Muscle layer of duodenum (tissue), 2 donors: ENCODE data around the gene DACH2.

Source experiments
- H3K27ac ChIP-seq: one replicate; pipeline ENCODE4 v1.7.0; 2013; ENCODE audit warnings: mild to moderate bottlenecking, low read length
- H3K27me3 ChIP-seq: one replicate; pipeline ENCODE4 v1.7.0; 2013; ENCODE audit warnings: low read depth, mild to moderate bottlenecking, control low read depth, low read length
- H3K36me3 ChIP-seq, 2 donors: one replicate each; pipeline ENCODE4 v1.7.0; 2013; ENCODE audit warnings: low read length in 2 of 2, control low read depth in 1 of 2, mild to moderate bottlenecking in 1 of 2; ENCODE audit not compliant: insufficient read depth in 2 of 2, control insufficient read depth in 1 of 2
- H3K4me1 ChIP-seq, 2 donors: one replicate each; pipeline ENCODE4 v1.7.0; 2013; ENCODE audit warnings: low read length in 2 of 2, mild to moderate bottlenecking in 2 of 2, control low read depth in 1 of 2, moderate library complexity in 1 of 2; ENCODE audit not compliant: insufficient read depth in 2 of 2, control insufficient read depth in 1 of 2
- H3K4me3 ChIP-seq, 2 donors: one replicate each; pipeline ENCODE4 v1.7.0; 2013; ENCODE audit warnings: low read length in 2 of 2, low read depth in 1 of 2, mild to moderate bottlenecking in 1 of 2
- H3K9me3 ChIP-seq, 2 donors: one replicate each; pipeline ENCODE4 v1.7.0; 2013; ENCODE audit warnings: low read length in 2 of 2, control low read depth in 1 of 2, mild to moderate bottlenecking in 1 of 2; ENCODE audit not compliant: control insufficient read depth in 1 of 2
- donor health status: healthy.

DACH2 gene

GRCh38 chrX:86148024-86148511 is at the start of gene DACH2:
Gene DACH2 (plus strand): TSS chrX:86148451.
- H3K9me3 ChIP-seq: no peaks in the 10 kb centered on the region

GRCh38 chrX:86102341-86102740 is 45.9 kb upstream of the DACH2 start:
- Histone ChIP-seq H3K9me3 (no peaks in the 10 kb centered on the region), H3K27ac (no peak overlapping the region), H3K36me3 (no peaks in the 10 kb centered on the region), H3K4me3 (no peak overlapping the region), H3K27me3 (no peaks in the 10 kb centered on the region), H3K4me1 (no peaks in the 10 kb centered on the region)

More at GRCh38 chrX:86148024-86148511, at the start of gene DACH2:
- H3K36me3 ChIP-seq: no peaks in the 10 kb centered on the region
- H3K27me3 ChIP-seq: peaks cover 9% of the 10 kb centered on the region
- H3K27ac ChIP-seq: no peak within 1 kb of the TSS
- peaks cover 0 to 13% of the 10 kb centered on the region in 2 donors for H3K4me1 ChIP-seq
- peak within 1 kb of the TSS; percentile 64 to 68 for H3K4me3 ChIP-seq

- H3K9me3 ChIP-seq: no peaks in the 10 kb centered on the region
- H3K4me1 ChIP-seq: no peaks in the 10 kb centered on the region
- no peak overlapping the region for H3K4me3 ChIP-seq
- H3K27me3 ChIP-seq: no peaks in the 10 kb centered on the region
- H3K36me3 ChIP-seq: no peaks in the 10 kb centered on the region
- no peak overlapping the region for H3K27ac ChIP-seq
Observed at GRCh38 chrX:86103061-86103460, 45.2 kb upstream of the DACH2 start.

- no peak overlapping the region for H3K4me3 ChIP-seq
- H3K27me3 ChIP-seq: no peaks in the 10 kb centered on the region
- H3K27ac ChIP-seq: no peak overlapping the region
Observed at GRCh38 chrX:86104526-86104925, 43.7 kb upstream of the DACH2 start.

GRCh38 chrX:86121916-86122315 is 26.3 kb upstream of the DACH2 start:
- Histone ChIP-seq H3K27me3 (no peaks in the 10 kb centered on the region), H3K4me3 (no peak overlapping the region), H3K9me3 (peaks cover 0 to 8% of the 10 kb centered on the region in 2 donors), H3K27ac (no peak overlapping the region), H3K36me3 (no peaks in the 10 kb centered on the region), H3K4me1 (no peaks in the 10 kb centered on the region)

More at GRCh38 chrX:86104526-86104925, 43.7 kb upstream of the DACH2 start:
- Histone ChIP-seq H3K9me3 (no peaks in the 10 kb centered on the region), H3K36me3 (no peaks in the 10 kb centered on the region), H3K4me1 (no peaks in the 10 kb centered on the region)

- Histone ChIP-seq H3K27ac (no peak overlapping the region), H3K4me1 (no peaks in the 10 kb centered on the region), H3K9me3 (no peaks in the 10 kb centered on the region), H3K36me3 (no peaks in the 10 kb centered on the region), H3K27me3 (no peaks in the 10 kb centered on the region), H3K4me3 (no peak overlapping the region)
Observed at GRCh38 chrX:86133761-86134160, 14.5 kb upstream of the DACH2 start.

GRCh38 chrX:86137071-86137470 is 11.2 kb upstream of the DACH2 start:
- Histone ChIP-seq H3K4me1 (no peaks in the 10 kb centered on the region), H3K27me3 (no peaks in the 10 kb centered on the region), H3K4me3 (no peak overlapping the region), H3K9me3 (no peaks in the 10 kb centered on the region), H3K27ac (no peak overlapping the region), H3K36me3 (no peaks in the 10 kb centered on the region)

GRCh38 chrX:86141786-86142185 is 6.5 kb upstream of the DACH2 start:
- Histone ChIP-seq H3K27ac (no peak overlapping the region), H3K36me3 (no peaks in the 10 kb centered on the region), H3K4me3 (no peak overlapping the region), H3K27me3 (no peaks in the 10 kb centered on the region), H3K4me1 (no peaks in the 10 kb centered on the region), H3K9me3 (no peaks in the 10 kb centered on the region)

GRCh38 chrX:86146102-86146501 is 2.1 kb upstream of the DACH2 start:
- Histone ChIP-seq H3K27me3 (peaks cover 9% of the 10 kb centered on the region), H3K9me3 (no peaks in the 10 kb centered on the region), H3K27ac (no peak overlapping the region), H3K36me3 (no peaks in the 10 kb centered on the region), H3K4me3 (no peak overlapping the region), H3K4me1 (peaks cover 0 to 13% of the 10 kb centered on the region in 2 donors)

- peaks cover 0 to 13% of the 10 kb centered on the region in 2 donors for H3K4me1 ChIP-seq
- H3K27me3 ChIP-seq: peaks cover 9% of the 10 kb centered on the region
- H3K27ac ChIP-seq: no peak overlapping the region
- H3K9me3 ChIP-seq: no peaks in the 10 kb centered on the region
- H3K36me3 ChIP-seq: no peaks in the 10 kb centered on the region
- peak overlapping the region; percentile 64 to 68 for H3K4me3 ChIP-seq
Observed at GRCh38 chrX:86148594-86148993, 343 bp downstream of the DACH2 start.

- no peak overlapping the region for H3K27ac ChIP-seq
- H3K4me1 ChIP-seq: peaks cover 0 to 13% of the 10 kb centered on the region in 2 donors
- no peaks in the 10 kb centered on the region for H3K9me3 ChIP-seq
- peak overlapping the region; percentile 64 to 68 for H3K4me3 ChIP-seq
- peaks cover 9% of the 10 kb centered on the region for H3K27me3 ChIP-seq
- no peaks in the 10 kb centered on the region for H3K36me3 ChIP-seq
Observed at GRCh38 chrX:86149119-86149518, 868 bp downstream of the DACH2 start.

- Histone ChIP-seq H3K9me3 (no peaks in the 10 kb centered on the region), H3K4me3 (no peak overlapping the region), H3K27me3 (no peaks in the 10 kb centered on the region), H3K27ac (no peak overlapping the region), H3K4me1 (peaks cover 0 to 3% of the 10 kb centered on the region in 2 donors), H3K36me3 (no peaks in the 10 kb centered on the region)
Observed at GRCh38 chrX:86154553-86154952, 6.3 kb downstream of the DACH2 start.
